LoVo (cell line): Measurements from ENCODE around the gene FANCG.

ENCODE experiments used
- DNase-seq: peaks from one replicate; pipeline ENCODE4 v3.0.0-alpha.2; 2016; ENCODE audit warnings: low spot score

The FANCG gene

GRCh38 chr9:35103660-35104191, 24.0 kb upstream of the FANCG start:
- DNase-seq = no peak

- peak; percentile 96 for DNase-seq
Measured at GRCh38 chr9:35102769-35103659, 23.3 kb upstream of the FANCG start, which contains the start of gene STOML2. STOML2 (minus strand) TSS chr9:35103131; CDS start chr9:35103094, 37 bp downstream.

DNA sequence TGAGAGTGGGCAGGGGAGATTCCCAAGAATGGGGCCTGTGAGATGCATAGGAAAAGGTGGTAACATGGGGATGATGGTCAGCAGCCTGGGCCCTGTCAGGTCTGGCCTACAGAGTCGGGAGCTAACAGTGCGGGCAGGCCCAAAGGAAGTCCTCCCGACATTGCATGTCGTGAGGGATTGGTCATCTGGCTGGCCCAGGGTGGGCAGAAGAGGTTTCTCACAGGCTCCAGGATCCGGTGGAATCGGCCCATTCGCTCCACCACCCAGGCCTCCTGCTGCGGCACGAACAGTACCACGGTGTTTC, 22.7 kb upstream of the FANCG start:
- DNase-seq = no peak

GRCh38 chr9:35097573-35097972, 17.8 kb upstream of the FANCG start:
- DNase-seq = no peak

GRCh38 chr9:35096035-35096849, 16.5 kb upstream of the FANCG start, which contains the start of gene PIGO:
PIGO (minus strand) TSS chr9:35096591; CDS start chr9:35095565, 1,026 bp downstream.
- DNase-seq = peak; percentile 93

DNA sequence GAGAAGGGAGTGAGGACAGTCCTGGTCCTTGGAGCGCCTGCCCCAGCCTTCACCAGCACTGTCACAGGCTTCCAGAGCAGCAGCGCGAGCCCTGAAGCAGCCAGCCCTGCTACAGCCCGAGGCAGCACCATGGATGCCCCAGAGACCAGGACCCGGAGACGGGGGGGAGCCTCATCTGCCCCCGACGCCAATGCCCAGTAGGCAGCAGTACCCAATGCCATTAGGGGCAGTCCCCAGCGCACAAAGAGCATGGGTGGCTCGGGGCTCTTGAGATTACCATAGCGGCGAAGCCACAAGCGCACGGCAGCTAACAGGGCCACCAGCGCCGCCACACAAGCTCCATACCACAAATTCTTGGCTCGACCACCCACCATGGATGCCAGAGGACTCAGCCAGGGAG, 11.8 kb upstream of the FANCG start:
- no peak for DNase-seq

- DNase-seq = no peak
Measured at GRCh38 chr9:35089434-35089833, 9.7 kb upstream of the FANCG start.

- DNase-seq = no peak
Measured at GRCh38 chr9:35085078-35085477, 5.3 kb upstream of the FANCG start.

GRCh38 chr9:35079041-35079425, 709 bp downstream of the FANCG start:
- DNase-seq = no peak

DNA sequence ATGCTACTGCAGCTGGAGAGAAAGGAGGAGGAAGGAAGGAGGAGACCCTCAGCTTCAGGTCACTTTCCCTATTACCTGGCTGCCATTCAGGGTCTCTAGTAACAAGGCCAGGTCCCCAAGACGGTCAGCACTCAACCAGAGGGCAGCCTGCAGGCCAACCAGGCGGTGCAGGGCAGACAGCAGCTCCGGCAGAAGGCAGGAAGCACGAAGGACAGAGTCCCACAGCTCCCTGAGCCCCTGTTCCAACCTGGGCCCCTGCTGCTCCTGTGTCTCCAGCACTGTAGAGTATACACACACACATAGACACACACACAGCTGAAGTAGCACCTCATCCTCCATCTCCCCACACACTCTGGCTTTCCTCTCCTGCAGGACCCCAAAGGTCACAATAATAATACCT, 1.7 kb downstream of the FANCG start:
- no peak for DNase-seq

DNA sequence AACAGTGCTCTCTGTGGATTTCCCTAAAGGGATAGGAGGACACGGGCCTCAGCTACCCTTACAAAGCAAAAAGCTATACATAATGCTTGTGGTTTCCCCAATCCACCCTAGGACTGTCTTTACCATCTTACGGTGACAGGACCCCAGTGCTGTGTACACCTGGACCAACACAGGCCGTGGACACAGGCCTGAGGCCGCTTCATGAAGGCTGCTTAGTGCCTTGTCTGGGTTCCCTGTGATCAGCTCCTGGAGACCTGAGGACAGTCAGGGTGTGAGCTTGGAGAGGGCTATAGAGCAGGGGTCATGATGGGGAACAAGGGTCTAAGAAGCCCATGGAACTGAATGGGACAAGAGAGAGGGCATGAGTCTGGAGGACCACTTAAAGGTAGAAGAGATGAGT, 2.9 kb downstream of the FANCG start:
- DNase-seq = no peak

DNA sequence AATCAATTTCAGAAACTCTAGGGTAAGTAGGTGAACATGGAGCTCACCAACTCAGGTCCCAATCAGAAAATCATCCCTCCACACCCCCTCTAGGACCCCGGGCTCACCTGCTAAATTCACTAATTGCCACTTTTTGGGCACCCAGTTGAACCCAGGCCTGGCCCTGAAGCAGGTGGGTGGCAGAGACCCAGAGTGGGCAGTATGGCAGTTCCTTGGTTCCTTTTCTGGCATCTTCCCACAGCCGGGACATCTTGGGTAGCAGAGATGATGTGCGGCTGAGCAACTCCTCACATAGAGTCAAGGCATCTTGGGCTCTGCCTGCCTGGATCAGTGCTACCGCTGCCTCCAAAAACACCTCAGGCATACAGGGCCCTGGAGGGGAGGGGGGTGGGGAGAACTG, 4.4 kb downstream of the FANCG start:
- DNase-seq = no peak

DNA sequence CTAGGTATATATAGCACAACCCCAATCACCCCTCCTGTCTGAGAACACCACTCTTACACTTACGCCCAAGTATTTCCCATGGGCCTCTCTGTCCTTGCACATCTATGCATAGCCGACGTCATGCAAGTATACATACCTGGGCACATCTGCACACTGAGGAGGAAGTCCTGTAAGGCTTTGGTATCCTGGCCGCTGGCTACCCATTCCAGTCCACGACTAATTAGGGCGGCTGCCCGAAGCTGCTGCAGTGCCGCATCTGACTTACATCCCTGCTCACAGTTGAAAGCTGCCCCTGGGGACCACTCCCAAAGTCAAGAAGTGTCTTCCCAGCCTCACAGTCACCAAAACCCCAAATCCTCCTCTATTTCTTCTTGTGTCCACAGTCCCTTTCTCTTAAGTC, 5.0 kb downstream of the FANCG start:
- DNase-seq = no peak

GRCh38 chr9:35074141-35074540, 5.6 kb downstream of the FANCG start:
- no peak for DNase-seq

DNA sequence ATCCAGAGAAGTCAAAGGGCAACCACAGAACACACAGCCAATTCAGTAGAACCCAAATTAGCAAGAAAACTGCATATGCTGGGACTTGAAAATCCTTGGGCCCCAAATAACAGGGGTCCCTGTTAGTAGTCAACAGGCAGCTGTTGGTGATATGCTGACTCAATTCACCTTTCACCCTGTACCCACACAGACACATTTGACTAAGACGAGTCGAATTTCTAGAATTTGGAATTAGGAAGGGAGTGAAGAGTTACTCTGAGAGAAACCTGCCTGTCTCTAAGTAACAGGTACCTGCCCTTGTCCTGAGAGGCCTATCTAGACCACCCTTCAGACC, 6.5 kb downstream of the FANCG start:
- no peak for DNase-seq

DNA sequence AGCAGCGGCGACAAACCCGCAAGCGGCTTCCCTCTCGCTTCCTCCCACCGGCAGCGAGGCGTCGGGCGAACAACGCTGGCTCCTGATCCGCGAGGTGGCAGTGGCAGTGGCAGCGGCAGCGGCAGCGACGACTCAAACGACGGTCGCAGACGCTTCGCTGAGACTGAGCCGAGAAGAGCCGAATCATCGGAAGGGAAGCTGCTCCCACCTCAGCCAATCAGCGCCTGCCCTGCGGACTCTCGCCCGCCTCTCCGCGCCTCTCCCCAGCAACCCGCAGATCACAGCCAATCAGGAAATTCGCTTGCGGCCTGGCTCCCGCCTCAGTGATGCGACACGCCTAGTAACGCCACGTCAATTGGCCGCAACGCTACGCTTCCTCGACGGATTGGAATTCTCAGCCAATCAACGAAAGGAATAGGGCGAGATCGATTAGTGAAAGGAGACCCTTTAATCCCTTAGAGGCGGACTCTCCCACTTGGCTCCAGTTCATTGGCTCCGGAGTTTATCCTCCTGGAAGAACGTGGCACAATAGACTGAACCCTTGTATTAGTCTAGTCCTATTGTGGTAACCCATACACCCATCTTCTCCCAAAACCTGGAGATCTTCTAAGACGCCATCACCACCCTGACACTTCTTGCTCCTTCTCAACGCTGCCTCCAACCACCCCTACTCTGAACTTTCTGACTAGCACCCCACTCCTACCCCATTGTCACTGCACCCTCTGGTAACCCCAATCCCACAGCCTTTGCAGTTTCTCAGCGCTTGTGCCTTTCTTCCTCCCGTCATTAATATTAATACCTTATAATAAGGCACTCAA, 7.1 kb downstream of the FANCG start, which contains the start of gene VCP:
Gene VCP, minus strand, starts transcription at position 165 of the 818 bp plus-strand sequence. CDS start 272 bp downstream, outside the sequence.
- DNase-seq = peak; percentile 98

DNA sequence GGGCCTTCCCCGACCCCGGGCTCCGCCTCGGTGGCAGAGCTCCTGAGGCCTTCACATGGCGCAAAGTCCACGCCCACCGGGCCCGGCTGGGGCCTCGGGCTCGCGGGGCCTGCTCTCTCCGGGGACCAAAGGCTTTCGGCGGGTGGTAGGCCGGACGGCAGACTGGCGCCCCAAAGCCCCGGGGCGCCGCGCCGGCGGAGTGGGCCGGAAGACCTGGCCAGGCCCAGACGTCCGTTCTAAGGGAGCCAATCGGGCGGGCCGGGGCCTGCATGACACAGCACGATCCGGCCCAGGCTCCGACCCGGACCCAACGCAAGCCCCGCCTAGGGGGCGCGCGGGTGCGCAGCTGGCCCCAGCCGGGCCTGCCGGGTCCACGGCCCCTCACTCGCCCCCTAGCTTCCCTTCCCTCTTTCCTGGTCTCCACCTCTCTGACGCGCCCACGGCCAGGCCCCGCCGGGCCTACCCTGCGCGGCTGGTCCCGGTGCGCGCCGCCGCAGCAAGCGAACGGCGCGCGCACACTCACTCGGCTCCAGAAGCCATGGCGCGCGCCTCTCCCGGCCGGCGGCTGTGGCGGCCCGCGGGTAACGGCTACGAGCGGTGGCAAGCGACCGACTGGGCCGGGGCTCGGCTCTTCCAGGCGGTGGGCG, 7.8 kb downstream of the FANCG start:
- DNase-seq = peak; percentile 73

GRCh38 chr9:35070823-35071813, 8.6 kb downstream of the FANCG start:
- DNase-seq = no peak

- DNase-seq = no peak
Measured at GRCh38 chr9:35069020-35069419, 10.7 kb downstream of the FANCG start.

- no peak for DNase-seq
Measured at GRCh38 chr9:35067056-35067455, 12.7 kb downstream of the FANCG start.
